GM12875 (cell line): ENCODE results near the gene CBFA2T3.

Experiments used
- H3K4me3 ChIP-seq: one replicate; pipeline ENCODE4 v1.5.1; 2011; ENCODE audit warnings: low read depth, low read length, control low read depth
- TF ChIP-seq, protein P1 (sequence below): IDR thresholded peaks from 2 replicates; pipeline ENCODE4 v1.5.1; 2011; ENCODE audit warnings: low read depth, mild to moderate bottlenecking, control low read depth, inconsistent platforms, low read length, moderate library complexity, borderline replicate concordance; ENCODE audit not compliant: insufficient read depth

Gene CBFA2T3

GRCh38 chr16:88941913-88942909 is 34.8 kb downstream of the CBFA2T3 start:
- peak overlapping the region; percentile 32 for H3K4me3 ChIP-seq
- TF ChIP-seq, protein P1, sequence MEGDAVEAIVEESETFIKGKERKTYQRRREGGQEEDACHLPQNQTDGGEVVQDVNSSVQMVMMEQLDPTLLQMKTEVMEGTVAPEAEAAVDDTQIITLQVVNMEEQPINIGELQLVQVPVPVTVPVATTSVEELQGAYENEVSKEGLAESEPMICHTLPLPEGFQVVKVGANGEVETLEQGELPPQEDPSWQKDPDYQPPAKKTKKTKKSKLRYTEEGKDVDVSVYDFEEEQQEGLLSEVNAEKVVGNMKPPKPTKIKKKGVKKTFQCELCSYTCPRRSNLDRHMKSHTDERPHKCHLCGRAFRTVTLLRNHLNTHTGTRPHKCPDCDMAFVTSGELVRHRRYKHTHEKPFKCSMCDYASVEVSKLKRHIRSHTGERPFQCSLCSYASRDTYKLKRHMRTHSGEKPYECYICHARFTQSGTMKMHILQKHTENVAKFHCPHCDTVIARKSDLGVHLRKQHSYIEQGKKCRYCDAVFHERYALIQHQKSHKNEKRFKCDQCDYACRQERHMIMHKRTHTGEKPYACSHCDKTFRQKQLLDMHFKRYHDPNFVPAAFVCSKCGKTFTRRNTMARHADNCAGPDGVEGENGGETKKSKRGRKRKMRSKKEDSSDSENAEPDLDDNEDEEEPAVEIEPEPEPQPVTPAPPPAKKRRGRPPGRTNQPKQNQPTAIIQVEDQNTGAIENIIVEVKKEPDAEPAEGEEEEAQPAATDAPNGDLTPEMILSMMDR, result peak; percentile 82

GRCh38 chr16:88940862-88941817 is 35.9 kb downstream of the CBFA2T3 start:
- peak overlapping the region; percentile 67 for H3K4me3 ChIP-seq
- TF ChIP-seq, protein P1, result no peak

DNA sequence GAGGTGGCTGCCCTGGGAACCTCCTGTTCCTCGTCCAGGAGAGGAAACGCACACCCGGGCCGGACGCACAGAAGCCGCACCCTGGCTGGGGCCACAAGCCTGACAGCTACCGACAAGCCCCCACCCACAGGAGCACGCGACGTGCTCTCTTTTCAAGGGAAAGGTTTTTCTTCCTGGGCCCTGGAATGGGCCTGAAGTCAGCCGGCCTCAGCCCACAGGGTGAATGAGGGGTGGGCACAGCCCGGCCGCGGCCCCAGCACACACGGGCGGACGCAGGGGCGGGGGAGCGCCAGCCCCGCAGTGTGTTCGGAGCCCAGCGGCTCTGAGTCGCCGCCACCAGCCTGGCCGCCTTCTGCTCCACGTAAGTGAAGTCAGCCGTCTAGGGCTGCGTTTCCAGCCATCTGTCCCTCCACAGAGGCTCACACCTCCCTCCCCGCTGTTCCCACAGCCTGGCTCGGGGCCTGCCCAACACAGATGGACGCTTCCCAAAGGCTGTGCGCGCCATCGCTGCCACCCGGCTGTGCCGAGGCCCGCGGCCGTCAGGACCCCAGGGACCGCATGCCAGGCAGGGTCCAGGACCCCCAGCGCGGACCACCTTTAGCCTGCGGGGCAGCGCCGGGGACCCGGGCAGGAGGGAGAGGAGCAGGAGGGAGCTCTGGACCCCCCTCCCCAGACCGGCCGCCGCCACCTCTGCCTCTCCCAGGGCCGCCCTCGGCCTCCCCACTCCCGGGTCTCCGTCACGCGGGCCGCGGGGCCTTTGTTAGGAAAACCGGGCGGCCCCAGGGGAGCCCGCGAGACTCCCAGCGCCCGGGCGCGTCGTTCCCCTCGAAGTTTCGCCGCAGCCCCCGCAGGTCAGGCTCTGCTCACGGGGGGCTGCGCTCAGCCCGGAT is 36.8 kb downstream of the CBFA2T3 start:
- TF ChIP-seq, protein P1, result no peak
- peak overlapping the region; percentile 67 for H3K4me3 ChIP-seq

- H3K4me3 ChIP-seq, result peak overlapping the region; percentile 67
- TF ChIP-seq, protein P1, result no peak
Observed at GRCh38 chr16:88939245-88939971, 37.6 kb downstream of the CBFA2T3 start.

DNA sequence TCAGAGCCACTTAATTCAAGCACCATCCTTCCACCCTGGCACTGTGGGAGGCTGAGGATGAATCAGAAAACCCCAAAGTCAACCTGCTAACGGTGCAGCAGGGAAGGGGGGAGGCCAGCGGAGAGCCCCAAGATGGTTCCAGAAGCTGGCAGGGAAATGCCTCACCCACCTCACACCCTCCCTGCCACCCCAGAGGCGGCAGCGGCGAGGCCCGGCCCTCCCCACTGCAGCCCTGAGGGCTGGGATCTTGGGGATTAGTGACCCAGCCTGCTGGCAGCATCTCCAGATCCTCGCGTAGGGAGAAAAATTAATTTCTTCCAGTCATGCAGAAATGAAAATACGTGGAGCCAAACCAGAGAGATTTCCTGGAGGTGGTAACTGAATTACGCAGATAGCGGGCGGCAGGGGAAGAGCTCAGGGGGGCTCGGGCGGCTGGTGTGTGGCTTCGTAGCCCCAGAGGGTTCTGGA is 38.2 kb downstream of the CBFA2T3 start:
- H3K4me3 ChIP-seq, result peak overlapping the region; percentile 67

More for the DNA sequence above, 38.2 kb downstream of the CBFA2T3 start:
- TF ChIP-seq, protein P1, result no peak
